HepG2 (cell line): ENCODE data around the gene CENPB. TPM values are rescaled to one million over a fixed set of nuclear protein-coding genes. Genes with fewer than 3 reads are reported as not detected.

Experiments
- AKAP8 ChIP-seq: sonication (generic); formaldehyde crosslinking; IDR thresholded peaks from 2 replicates; pipeline ENCODE4 v1.5.1; 2020; ENCODE audit warnings: mild to moderate bottlenecking, missing genetic modification reagents
- BHLHE40 ChIP-seq: IDR thresholded peaks from 2 replicates; pipeline ENCODE4 v1.6.1; 2011; ENCODE audit warnings: low read length, improper control_type of control experiment
- KLF9 ChIP-seq: IDR thresholded peaks from 2 replicates; pipeline ENCODE4 v1.6.1; 2016; ENCODE audit warnings: low read depth
- MIER3 ChIP-seq: IDR thresholded peaks from 2 replicates; pipeline ENCODE4 v1.6.1; 2016; ENCODE audit warnings: missing compliant biosample characterization, borderline replicate concordance
- U2AF2 ChIP-seq: fragments of 200-400 bp; formaldehyde crosslinking; IDR thresholded peaks from 2 replicates; pipeline ENCODE4 v1.6.1; 2017; ENCODE audit warnings: low read depth, mild to moderate bottlenecking, low read length
- UBTF ChIP-seq: sonication (generic); formaldehyde crosslinking; IDR thresholded peaks from 2 replicates; pipeline ENCODE4 v1.4.0; 2020; ENCODE audit warnings: mild to moderate bottlenecking, missing genetic modification reagents
- ZNF253 ChIP-seq: sonication (generic); formaldehyde crosslinking; IDR thresholded peaks from 2 replicates; pipeline ENCODE4 v1.8.0; 2022; ENCODE audit warnings: mild to moderate bottlenecking, missing genetic modification reagents, borderline replicate concordance
- ZNF552 ChIP-seq: sonication (generic); formaldehyde crosslinking; IDR thresholded peaks from 2 replicates; pipeline ENCODE4 v1.9.0; 2022; ENCODE audit warnings: missing genetic modification reagents, mild to moderate bottlenecking, borderline replicate concordance
- ZNF724P ChIP-seq: sonication (generic); formaldehyde crosslinking; IDR thresholded peaks from 2 replicates; pipeline ENCODE4 v1.8.0; 2022; ENCODE audit warnings: missing genetic modification reagents, borderline replicate concordance
- ZNF775 ChIP-seq: sonication (generic); formaldehyde crosslinking; IDR thresholded peaks from 2 replicates; pipeline ENCODE4 v1.4.0; 2020; ENCODE audit warnings: missing genetic modification reagents, mild to moderate bottlenecking, moderate library complexity, borderline replicate concordance
- ZNF782 ChIP-seq: sonication (generic); formaldehyde crosslinking; IDR thresholded peaks from 2 replicates; pipeline ENCODE4 v1.4.0; 2020; ENCODE audit warnings: missing genetic modification reagents, mild to moderate bottlenecking, borderline replicate concordance
- ZNF792 ChIP-seq: IDR thresholded peaks from 2 replicates; pipeline ENCODE4 v1.6.1; 2016
- polyA plus RNA-seq, 8 experiments: library from polyadenylated mRNA; depleted of rRNA in 3 of 8; stranded (reverse) in 7 of 8; unstranded in 1 of 8; fragments of >200 nt; fragmentation: Illumina TruSeq in 4 of 8; extraction: Trizol in 4 of 8; gene quantifications; 2 replicates each; pipeline versions ENCODE4 v1.2.1 to v1.2.3, GENCODE V29; 2011 to 2016; ENCODE audit warnings: low read depth in 4 of 8, missing spikeins in 1 of 8, mixed read lengths in 1 of 8; ENCODE audit not compliant: insufficient read depth in 1 of 8
- total RNA-seq, 5 experiments: library from RNA; depleted of rRNA; stranded (reverse); fragments of >200 nt; fragmentation: Illumina TruSeq; extraction: Trizol; gene quantifications; 2 replicates each; pipeline ENCODE4 v1.2.3, GENCODE V29; 2016; ENCODE audit warnings: low read depth in 1 of 5
- TF ChIP-seq, protein P1 (sequence below): sonication (generic); formaldehyde crosslinking; IDR thresholded peaks from 2 replicates; pipeline ENCODE4 v1.4.0; 2020; ENCODE audit warnings: mild to moderate bottlenecking, missing genetic modification reagents
- TF ChIP-seq, protein P2 (sequence below): sonication (generic); formaldehyde crosslinking; IDR thresholded peaks from 2 replicates; pipeline ENCODE4 v1.4.0; 2020; ENCODE audit warnings: missing genetic modification reagents
- TF ChIP-seq, protein P3 (sequence below): IDR thresholded peaks from 2 replicates; pipeline ENCODE4 v1.6.1; 2016; ENCODE audit warnings: low read depth, missing genetic modification reagents, missing compliant biosample characterization
- TF ChIP-seq, protein P4 (sequence below): sonication (generic); formaldehyde crosslinking; IDR thresholded peaks from 2 replicates; pipeline ENCODE4 v1.4.0; 2020; ENCODE audit warnings: missing genetic modification reagents

Gene CENPB
- total and polyA plus RNA-seq, 2 of the 13 experiments (the other 11 are each of a cell fraction or from before 2014, with no cell fraction given), result 10.4 to 54.5 TPM

DNA sequence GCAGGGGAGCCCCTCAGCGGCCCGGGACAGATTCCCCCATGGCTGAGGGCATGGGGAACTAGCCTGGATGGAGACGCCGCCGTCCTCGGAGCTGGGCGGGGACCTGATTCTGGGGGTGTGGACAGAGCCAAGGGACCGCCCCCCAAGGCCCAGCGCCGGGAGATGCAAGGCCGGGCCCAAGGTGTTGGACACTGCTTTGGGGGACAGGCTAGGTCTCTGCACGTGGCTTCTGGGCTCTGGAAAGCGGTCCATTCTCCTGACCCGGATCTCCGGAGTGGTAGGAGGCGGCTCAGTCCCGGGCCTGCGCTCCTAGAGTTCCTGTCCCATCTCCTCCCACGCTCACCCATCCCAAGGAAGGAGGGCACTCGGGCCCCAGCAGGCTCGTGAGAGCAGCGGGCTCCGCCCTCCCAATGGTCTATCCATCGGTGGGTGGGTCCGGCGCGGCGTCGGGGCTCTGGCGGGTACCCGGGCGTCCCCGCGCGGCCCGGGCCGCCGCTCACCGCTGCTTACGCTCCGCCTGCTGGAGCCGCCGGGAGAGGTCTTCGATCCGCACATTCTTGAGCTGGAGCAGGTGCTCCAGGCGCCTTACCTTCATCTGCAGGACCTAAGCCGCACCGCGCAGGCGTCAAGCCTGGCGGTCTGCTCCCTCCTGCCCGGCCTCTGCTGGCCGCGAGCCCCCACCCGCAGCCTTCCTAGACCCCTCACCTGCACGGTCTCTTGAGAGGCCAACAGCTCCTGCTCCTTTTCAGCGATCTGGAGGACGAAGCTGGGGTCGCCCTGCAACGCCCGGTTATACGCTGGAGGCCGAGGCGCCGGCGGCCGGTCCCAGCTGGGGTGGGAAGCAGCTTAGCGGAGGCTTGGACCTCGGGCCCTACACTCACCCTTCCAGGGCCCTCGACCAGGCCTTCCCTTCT lies 8.6 kb downstream of the CENPB start (continued):
- TF ChIP-seq ZNF724P (CRISPR knock-in tag) (no peak), AKAP8 (CRISPR knock-in tag) (peak; percentile 47; the same call in 1 of the 2 replicates), KLF9 (CRISPR knock-in tag) (no peak), ZNF552 (CRISPR knock-in tag) (peak; percentile 61; the same call in 1 of the 2 replicates), U2AF2 (no peak), UBTF (CRISPR knock-in tag) (peak; percentile 84), BHLHE40 (no peak; the same call in 1 of the 2 replicates), MIER3 (CRISPR knock-in tag) (no peak), ZNF792 (CRISPR knock-in tag) (no peak), ZNF782 (no peak), ZNF775 (CRISPR knock-in tag) (no peak), ZNF253 (CRISPR knock-in tag) (no peak)
- TF ChIP-seq, protein P1, sequence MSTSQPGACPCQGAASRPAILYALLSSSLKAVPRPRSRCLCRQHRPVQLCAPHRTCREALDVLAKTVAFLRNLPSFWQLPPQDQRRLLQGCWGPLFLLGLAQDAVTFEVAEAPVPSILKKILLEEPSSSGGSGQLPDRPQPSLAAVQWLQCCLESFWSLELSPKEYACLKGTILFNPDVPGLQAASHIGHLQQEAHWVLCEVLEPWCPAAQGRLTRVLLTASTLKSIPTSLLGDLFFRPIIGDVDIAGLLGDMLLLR (CRISPR knock-in tag), result 0 out of 2 replicates have a peak, but pooled peaks have one; percentile 64
- TF ChIP-seq, protein P2, sequence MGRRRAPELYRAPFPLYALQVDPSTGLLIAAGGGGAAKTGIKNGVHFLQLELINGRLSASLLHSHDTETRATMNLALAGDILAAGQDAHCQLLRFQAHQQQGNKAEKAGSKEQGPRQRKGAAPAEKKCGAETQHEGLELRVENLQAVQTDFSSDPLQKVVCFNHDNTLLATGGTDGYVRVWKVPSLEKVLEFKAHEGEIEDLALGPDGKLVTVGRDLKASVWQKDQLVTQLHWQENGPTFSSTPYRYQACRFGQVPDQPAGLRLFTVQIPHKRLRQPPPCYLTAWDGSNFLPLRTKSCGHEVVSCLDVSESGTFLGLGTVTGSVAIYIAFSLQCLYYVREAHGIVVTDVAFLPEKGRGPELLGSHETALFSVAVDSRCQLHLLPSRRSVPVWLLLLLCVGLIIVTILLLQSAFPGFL, result no peak
- TF ChIP-seq, protein P3, sequence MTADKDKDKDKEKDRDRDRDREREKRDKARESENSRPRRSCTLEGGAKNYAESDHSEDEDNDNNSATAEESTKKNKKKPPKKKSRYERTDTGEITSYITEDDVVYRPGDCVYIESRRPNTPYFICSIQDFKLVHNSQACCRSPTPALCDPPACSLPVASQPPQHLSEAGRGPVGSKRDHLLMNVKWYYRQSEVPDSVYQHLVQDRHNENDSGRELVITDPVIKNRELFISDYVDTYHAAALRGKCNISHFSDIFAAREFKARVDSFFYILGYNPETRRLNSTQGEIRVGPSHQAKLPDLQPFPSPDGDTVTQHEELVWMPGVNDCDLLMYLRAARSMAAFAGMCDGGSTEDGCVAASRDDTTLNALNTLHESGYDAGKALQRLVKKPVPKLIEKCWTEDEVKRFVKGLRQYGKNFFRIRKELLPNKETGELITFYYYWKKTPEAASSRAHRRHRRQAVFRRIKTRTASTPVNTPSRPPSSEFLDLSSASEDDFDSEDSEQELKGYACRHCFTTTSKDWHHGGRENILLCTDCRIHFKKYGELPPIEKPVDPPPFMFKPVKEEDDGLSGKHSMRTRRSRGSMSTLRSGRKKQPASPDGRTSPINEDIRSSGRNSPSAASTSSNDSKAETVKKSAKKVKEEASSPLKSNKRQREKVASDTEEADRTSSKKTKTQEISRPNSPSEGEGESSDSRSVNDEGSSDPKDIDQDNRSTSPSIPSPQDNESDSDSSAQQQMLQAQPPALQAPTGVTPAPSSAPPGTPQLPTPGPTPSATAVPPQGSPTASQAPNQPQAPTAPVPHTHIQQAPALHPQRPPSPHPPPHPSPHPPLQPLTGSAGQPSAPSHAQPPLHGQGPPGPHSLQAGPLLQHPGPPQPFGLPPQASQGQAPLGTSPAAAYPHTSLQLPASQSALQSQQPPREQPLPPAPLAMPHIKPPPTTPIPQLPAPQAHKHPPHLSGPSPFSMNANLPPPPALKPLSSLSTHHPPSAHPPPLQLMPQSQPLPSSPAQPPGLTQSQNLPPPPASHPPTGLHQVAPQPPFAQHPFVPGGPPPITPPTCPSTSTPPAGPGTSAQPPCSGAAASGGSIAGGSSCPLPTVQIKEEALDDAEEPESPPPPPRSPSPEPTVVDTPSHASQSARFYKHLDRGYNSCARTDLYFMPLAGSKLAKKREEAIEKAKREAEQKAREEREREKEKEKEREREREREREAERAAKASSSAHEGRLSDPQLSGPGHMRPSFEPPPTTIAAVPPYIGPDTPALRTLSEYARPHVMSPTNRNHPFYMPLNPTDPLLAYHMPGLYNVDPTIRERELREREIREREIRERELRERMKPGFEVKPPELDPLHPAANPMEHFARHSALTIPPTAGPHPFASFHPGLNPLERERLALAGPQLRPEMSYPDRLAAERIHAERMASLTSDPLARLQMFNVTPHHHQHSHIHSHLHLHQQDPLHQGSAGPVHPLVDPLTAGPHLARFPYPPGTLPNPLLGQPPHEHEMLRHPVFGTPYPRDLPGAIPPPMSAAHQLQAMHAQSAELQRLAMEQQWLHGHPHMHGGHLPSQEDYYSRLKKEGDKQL (CRISPR knock-in tag), result no peak
- TF ChIP-seq, protein P4, sequence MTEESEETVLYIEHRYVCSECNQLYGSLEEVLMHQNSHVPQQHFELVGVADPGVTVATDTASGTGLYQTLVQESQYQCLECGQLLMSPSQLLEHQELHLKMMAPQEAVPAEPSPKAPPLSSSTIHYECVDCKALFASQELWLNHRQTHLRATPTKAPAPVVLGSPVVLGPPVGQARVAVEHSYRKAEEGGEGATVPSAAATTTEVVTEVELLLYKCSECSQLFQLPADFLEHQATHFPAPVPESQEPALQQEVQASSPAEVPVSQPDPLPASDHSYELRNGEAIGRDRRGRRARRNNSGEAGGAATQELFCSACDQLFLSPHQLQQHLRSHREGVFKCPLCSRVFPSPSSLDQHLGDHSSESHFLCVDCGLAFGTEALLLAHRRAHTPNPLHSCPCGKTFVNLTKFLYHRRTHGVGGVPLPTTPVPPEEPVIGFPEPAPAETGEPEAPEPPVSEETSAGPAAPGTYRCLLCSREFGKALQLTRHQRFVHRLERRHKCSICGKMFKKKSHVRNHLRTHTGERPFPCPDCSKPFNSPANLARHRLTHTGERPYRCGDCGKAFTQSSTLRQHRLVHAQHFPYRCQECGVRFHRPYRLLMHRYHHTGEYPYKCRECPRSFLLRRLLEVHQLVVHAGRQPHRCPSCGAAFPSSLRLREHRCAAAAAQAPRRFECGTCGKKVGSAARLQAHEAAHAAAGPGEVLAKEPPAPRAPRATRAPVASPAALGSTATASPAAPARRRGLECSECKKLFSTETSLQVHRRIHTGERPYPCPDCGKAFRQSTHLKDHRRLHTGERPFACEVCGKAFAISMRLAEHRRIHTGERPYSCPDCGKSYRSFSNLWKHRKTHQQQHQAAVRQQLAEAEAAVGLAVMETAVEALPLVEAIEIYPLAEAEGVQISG (CRISPR knock-in tag), result no peak
